Superior temporal gyrus (tissue), 1 donor: ENCODE results near the gene PPL.
"Not testable (repeated sequence)": the region's sequence is repeated elsewhere in the genome, so short reads cannot be mapped to it uniquely, and the experiment has no call there.

Source experiments
- DNase-seq: peaks from one replicate; pipeline ENCODE4 v3.0.0-alpha.2; 2016; ENCODE audit errors: extremely low spot score

The PPL gene

GRCh38 chr16:4933871-4934395 is 3.0 kb downstream of the PPL start:
- no peak for DNase-seq

- no peak for DNase-seq
These were observed 3.5 kb downstream of the PPL start for GRCh38 chr16:4933433-4933832.

GRCh38 chr16:4931381-4931780 is 5.6 kb downstream of the PPL start:
- DNase-seq = no peak

GRCh38 chr16:4929619-4930018 is 7.3 kb downstream of the PPL start:
- DNase-seq = not testable (repeated sequence)

- no peak for DNase-seq
These were observed 8.7 kb downstream of the PPL start for GRCh38 chr16:4928227-4928626.

GRCh38 chr16:4927661-4928060 is 9.3 kb downstream of the PPL start:
- no peak for DNase-seq

GRCh38 chr16:4926928-4927327 is 10.0 kb downstream of the PPL start:
- no peak for DNase-seq

- no peak for DNase-seq
These were observed 11.2 kb downstream of the PPL start for GRCh38 chr16:4925791-4926190.

GRCh38 chr16:4925293-4925607 is 11.7 kb downstream of the PPL start:
- no peak for DNase-seq

GRCh38 chr16:4924593-4925292 is 12.2 kb downstream of the PPL start:
- DNase-seq = no peak

- DNase-seq = no peak
These were observed 13.1 kb downstream of the PPL start for GRCh38 chr16:4923853-4924252.

- no peak for DNase-seq
These were observed 14.1 kb downstream of the PPL start for GRCh38 chr16:4922721-4923342.

- DNase-seq = no peak
These were observed 16.1 kb downstream of the PPL start for GRCh38 chr16:4920826-4921225.

- DNase-seq = no peak
These were observed 18.1 kb downstream of the PPL start for GRCh38 chr16:4918781-4919251.

GRCh38 chr16:4917117-4917516 is 19.8 kb downstream of the PPL start:
- no peak for DNase-seq

- no peak for DNase-seq
These were observed 21.7 kb downstream of the PPL start for GRCh38 chr16:4915226-4915761.

GRCh38 chr16:4914528-4915225 is 22.3 kb downstream of the PPL start:
- DNase-seq = no peak

GRCh38 chr16:4913774-4914525 is 23.0 kb downstream of the PPL start:
- no peak for DNase-seq

- DNase-seq = no peak
These were observed 23.7 kb downstream of the PPL start for GRCh38 chr16:4913130-4913773.

- no peak for DNase-seq
These were observed 25.0 kb downstream of the PPL start for GRCh38 chr16:4911970-4912386.

GRCh38 chr16:4910828-4911227 is 26.1 kb downstream of the PPL start:
- DNase-seq = no peak
